ENCODE data around the gene ADCK2.

Gene ADCK2

DNA sequence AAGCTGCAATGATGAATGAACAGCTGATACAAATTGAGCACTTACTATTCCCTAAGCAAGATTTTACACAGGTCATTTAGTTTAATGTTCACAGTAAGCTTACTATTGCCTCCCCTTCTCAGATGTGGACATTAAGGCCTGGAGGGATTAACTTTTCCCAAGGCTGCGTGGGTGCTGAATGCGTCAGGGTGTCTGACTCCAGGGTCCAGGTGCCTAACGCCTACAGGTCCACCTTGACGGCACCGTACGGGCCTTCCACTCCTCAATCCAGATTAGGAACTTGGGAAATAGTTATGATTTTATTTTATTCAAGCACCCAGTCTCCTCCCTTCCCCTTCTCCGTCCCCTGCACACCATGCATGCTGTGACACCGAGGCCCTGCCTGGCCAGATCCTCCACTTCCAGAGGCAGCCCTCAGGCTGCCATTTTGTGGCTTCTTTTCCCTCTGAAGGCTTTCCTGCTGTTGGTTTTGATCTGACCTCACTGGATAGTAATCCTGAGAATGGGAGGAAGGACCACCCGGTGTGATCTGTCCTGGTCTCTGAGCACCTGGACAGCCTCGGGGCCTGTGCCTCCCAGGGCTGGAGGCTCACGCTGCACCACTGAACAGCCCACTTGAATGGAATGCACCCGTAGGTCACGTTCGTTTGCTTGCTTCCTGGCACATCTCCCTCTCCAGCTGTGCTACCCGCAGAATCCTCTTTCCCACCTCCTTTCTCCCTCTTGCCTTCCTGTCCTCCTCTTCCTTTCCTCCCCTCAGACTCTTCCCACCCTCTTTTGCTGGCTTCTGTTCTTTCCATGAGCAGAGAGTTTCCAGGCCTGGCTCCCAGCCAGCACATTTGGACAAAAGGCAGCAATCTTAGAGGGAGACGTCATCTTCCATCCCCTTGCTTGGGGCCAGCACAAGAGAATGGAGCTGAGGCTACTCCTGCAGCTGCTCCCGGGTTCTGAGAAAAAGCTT, 46.6 kb upstream of the ADCK2 start:
- Histone ChIP-seq H4K20me1 (ENCODE audit: insufficient read depth, low read length, poor library complexity, severe bottlenecking) (no peaks in the 10 kb centered on the region), H3K27me3 (ENCODE audit: insufficient read depth, low read length, poor library complexity, severe bottlenecking) (no peaks in the 10 kb centered on the region), H3K4me2 (ENCODE audit: low read depth, low read length, poor library complexity, severe bottlenecking) (no peak overlapping the region), H3K4me1 (ENCODE audit: insufficient read depth, low read length, poor library complexity, severe bottlenecking) (no peaks in the 10 kb centered on the region), H3F3A (ENCODE audit: low read depth) (no peaks in the 10 kb centered on the region), H3K4me3 (ENCODE audit: low read length, poor library complexity, severe bottlenecking) (no peak overlapping the region), H3K9ac (ENCODE audit: low read depth, low read length, poor library complexity, severe bottlenecking) (no peak overlapping the region), H2AFZ (ENCODE audit: low read length) (no peak overlapping the region), H3K9me3 (ENCODE audit: insufficient read depth, low read depth, low read length) (no peaks in the 10 kb centered on the region), H3K9me2 (replicated peaks; ENCODE audit: low read depth, low read length) (no peaks in the 10 kb centered on the region), H3K79me2 (ENCODE audit: insufficient read depth, low read length) (no peaks in the 10 kb centered on the region), H3K36me3 (ENCODE audit: insufficient read depth, low read length) (no peaks in the 10 kb centered on the region)
- TF ChIP-seq EZH2phosphoT487 (IDR thresholded peaks at IDR 0.05; ENCODE audit: borderline replicate concordance), result no peak
- TF ChIP-seq, protein P1, sequence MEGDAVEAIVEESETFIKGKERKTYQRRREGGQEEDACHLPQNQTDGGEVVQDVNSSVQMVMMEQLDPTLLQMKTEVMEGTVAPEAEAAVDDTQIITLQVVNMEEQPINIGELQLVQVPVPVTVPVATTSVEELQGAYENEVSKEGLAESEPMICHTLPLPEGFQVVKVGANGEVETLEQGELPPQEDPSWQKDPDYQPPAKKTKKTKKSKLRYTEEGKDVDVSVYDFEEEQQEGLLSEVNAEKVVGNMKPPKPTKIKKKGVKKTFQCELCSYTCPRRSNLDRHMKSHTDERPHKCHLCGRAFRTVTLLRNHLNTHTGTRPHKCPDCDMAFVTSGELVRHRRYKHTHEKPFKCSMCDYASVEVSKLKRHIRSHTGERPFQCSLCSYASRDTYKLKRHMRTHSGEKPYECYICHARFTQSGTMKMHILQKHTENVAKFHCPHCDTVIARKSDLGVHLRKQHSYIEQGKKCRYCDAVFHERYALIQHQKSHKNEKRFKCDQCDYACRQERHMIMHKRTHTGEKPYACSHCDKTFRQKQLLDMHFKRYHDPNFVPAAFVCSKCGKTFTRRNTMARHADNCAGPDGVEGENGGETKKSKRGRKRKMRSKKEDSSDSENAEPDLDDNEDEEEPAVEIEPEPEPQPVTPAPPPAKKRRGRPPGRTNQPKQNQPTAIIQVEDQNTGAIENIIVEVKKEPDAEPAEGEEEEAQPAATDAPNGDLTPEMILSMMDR (conservative IDR thresholded peaks at IDR 0.05; ENCODE audit: low read length), result no peak

DNA sequence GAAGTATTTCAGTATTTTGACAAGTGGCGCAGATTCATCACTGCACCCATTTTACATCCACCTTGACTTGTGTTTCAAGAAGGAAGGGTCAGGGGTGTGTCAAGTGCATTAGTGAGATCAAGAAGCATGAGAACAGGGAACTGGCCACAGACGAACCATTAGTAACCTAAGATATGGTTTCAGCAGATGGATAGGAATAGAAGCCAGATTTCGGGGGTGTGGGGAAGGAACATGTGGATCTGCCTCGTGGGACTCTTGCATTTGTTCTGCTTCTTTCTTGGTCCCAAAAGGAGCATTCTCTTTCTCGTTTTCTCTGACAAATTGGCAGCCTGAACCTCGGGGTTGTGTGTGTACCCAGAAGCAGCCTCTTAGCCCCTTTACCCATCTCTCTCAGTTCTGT, 41.7 kb upstream of the ADCK2 start:
- TF ChIP-seq, protein P1 (conservative IDR thresholded peaks at IDR 0.05; ENCODE audit: low read length), result no peak
- TF ChIP-seq EZH2phosphoT487 (IDR thresholded peaks at IDR 0.05; ENCODE audit: borderline replicate concordance), result no peak
- Histone ChIP-seq H3K4me1 (ENCODE audit: insufficient read depth, low read length, poor library complexity, severe bottlenecking) (no peaks in the 10 kb centered on the region), H3K4me3 (ENCODE audit: low read length, poor library complexity, severe bottlenecking) (no peak overlapping the region), H3K9me3 (ENCODE audit: insufficient read depth, low read depth, low read length) (no peaks in the 10 kb centered on the region), H2AFZ (ENCODE audit: low read length) (0 out of 2 replicates have a peak overlapping the region, but pooled peaks have one; percentile 10), H3K79me2 (ENCODE audit: insufficient read depth, low read length) (no peaks in the 10 kb centered on the region), H3K9me2 (replicated peaks; ENCODE audit: low read depth, low read length) (no peaks in the 10 kb centered on the region), H3K36me3 (ENCODE audit: insufficient read depth, low read length) (no peaks in the 10 kb centered on the region), H3K4me2 (ENCODE audit: low read depth, low read length, poor library complexity, severe bottlenecking) (no peak overlapping the region), H4K20me1 (ENCODE audit: insufficient read depth, low read length, poor library complexity, severe bottlenecking) (no peaks in the 10 kb centered on the region), H3F3A (ENCODE audit: low read depth) (no peaks in the 10 kb centered on the region), H3K9ac (ENCODE audit: low read depth, low read length, poor library complexity, severe bottlenecking) (no peak overlapping the region), H3K27me3 (ENCODE audit: insufficient read depth, low read length, poor library complexity, severe bottlenecking) (no peaks in the 10 kb centered on the region)

DNA sequence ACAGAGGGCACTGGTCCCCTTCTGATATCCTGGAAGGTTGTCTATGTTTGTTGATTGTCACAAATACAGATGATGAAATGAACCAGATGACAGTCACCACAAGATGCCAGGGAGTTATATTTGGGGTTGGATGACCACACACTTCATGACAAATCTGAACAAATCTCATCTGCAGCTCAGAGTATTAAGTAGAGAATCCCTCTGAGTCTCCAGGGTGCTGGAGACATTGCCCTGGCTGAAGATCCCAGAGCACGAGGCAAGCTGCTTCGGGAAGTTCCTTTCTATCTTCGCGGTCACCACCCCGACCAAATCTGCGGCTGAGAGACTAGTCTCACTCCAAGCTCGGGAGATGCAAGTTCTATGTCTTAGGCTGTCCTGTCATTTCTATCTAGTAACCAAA, 41.1 kb upstream of the ADCK2 start:
- no peak overlapping the region for H2AFZ ChIP-seq (ENCODE audit: low read length)
- H3K27me3 ChIP-seq (ENCODE audit: insufficient read depth, low read length, poor library complexity, severe bottlenecking), result no peaks in the 10 kb centered on the region

More for the DNA sequence above, 41.1 kb upstream of the ADCK2 start:
- Histone ChIP-seq H3F3A (ENCODE audit: low read depth) (no peaks in the 10 kb centered on the region), H4K20me1 (ENCODE audit: insufficient read depth, low read length, poor library complexity, severe bottlenecking) (no peaks in the 10 kb centered on the region), H3K4me3 (ENCODE audit: low read length, poor library complexity, severe bottlenecking) (no peak overlapping the region), H3K79me2 (ENCODE audit: insufficient read depth, low read length) (no peaks in the 10 kb centered on the region), H3K9ac (ENCODE audit: low read depth, low read length, poor library complexity, severe bottlenecking) (no peak overlapping the region), H3K9me3 (ENCODE audit: insufficient read depth, low read depth, low read length) (no peaks in the 10 kb centered on the region), H3K4me1 (ENCODE audit: insufficient read depth, low read length, poor library complexity, severe bottlenecking) (no peaks in the 10 kb centered on the region), H3K4me2 (ENCODE audit: low read depth, low read length, poor library complexity, severe bottlenecking) (no peak overlapping the region), H3K36me3 (ENCODE audit: insufficient read depth, low read length) (no peaks in the 10 kb centered on the region), H3K9me2 (replicated peaks; ENCODE audit: low read depth, low read length) (no peaks in the 10 kb centered on the region)
- TF ChIP-seq, protein P1 (conservative IDR thresholded peaks at IDR 0.05; ENCODE audit: low read length), result no peak
- TF ChIP-seq EZH2phosphoT487 (IDR thresholded peaks at IDR 0.05; ENCODE audit: borderline replicate concordance), result no peak

Data from Loucy (cell line).